Measurements from ENCODE around the gene CMTM1. TPM values are rescaled to one million over a fixed set of nuclear protein-coding genes. Genes with fewer than 3 reads are reported as not detected.
A peak's percentile ranks its signal among the peaks of the same experiment; 100 is the strongest.

The CMTM1 gene
- total and polyA plus RNA-seq, 2 donors (not counting 3 experiments of a cell fraction or from before 2014, with no cell fraction given), result 3.0 to 12.3 TPM

GRCh38 chr16:66523861-66524354, 42.3 kb upstream of the CMTM1 start:
- BruUV-seq (replicated peaks), result no TSS peak
- FAIRE-seq, result peak; percentile 85

GRCh38 chr16:66524601-66525164, 41.6 kb upstream of the CMTM1 start:
- Histone ChIP-seq H3K36me3 (ENCODE audit: control insufficient read depth in 2 of 2, extremely low read depth in 1 of 2, insufficient read depth in 2 of 2, low read length in 2 of 2) (peaks cover 0 to 9% of the 10 kb centered on the region in 2 experiments), H3K4me1 (ENCODE audit: control insufficient read depth, extremely low read depth, insufficient read depth, low read length) (peaks cover 50% of the 10 kb centered on the region), H3K4me3 (replicated peaks in 1 of 3; ENCODE audit: insufficient read depth in 1 of 3, low read depth in 1 of 3, low read length in 3 of 3) (no peak overlapping the region), H2AFZ (ENCODE audit: low read depth, low read length) (no peak overlapping the region), H3K9me1 (replicated peaks; ENCODE audit: control insufficient read depth, extremely low read depth, insufficient read depth, low read length) (no peaks in the 10 kb centered on the region), H3K4me2 (ENCODE audit: insufficient read depth, low read length) (no peak overlapping the region), H3K27me3 (ENCODE audit: control insufficient read depth in 2 of 2, insufficient read depth in 2 of 2, low read length in 2 of 2) (no peaks in the 10 kb centered on the region), H4K20me1 (replicated peaks; ENCODE audit: control insufficient read depth, extremely low read depth, insufficient read depth, low read length) (no peaks in the 10 kb centered on the region), H3K79me2 (ENCODE audit: control insufficient read depth, insufficient read depth, low read length) (no peaks in the 10 kb centered on the region), H3K9me3 (replicated peaks; ENCODE audit: control insufficient read depth, insufficient read depth, low read length) (no peaks in the 10 kb centered on the region), H3K9ac (replicated peaks; ENCODE audit: extremely low read depth, insufficient read depth, low read length) (no peak overlapping the region), H3K27ac (ENCODE audit: insufficient read depth, low read depth, low read length) (no peak overlapping the region)
- TF ChIP-seq MYC (IDR thresholded peaks at IDR 0.05; ENCODE audit: low read depth, low read length) (no peak), POLR2A (IDR thresholded peaks at IDR 0.05; ENCODE audit: low read depth, low read length) (no peak), EZH2 (IDR thresholded peaks at IDR 0.05; ENCODE audit: borderline replicate concordance, low read depth, low read length, severe bottlenecking) (no peak), POLR2AphosphoS5 (IDR thresholded peaks at IDR 0.05; ENCODE audit: insufficient read depth, low read depth, low read length) (no peak)
- TF ChIP-seq, protein P1, sequence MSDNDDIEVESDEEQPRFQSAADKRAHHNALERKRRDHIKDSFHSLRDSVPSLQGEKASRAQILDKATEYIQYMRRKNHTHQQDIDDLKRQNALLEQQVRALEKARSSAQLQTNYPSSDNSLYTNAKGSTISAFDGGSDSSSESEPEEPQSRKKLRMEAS (IDR thresholded peaks at IDR 0.05; ENCODE audit: insufficient read depth, insufficient read length), result no peak
- ChIA-PET POLR2A (no interaction called here), CTCF (interaction anchor here (1.3 to 2.1 kb wide), 4 partner anchors 9 to 84 kb away, joined by 4 to 8 read pairs (median 6); no protein-coding TSS in a partner anchor)
- FAIRE-seq (no peak), DNase-seq (ENCODE audit: low read depth, low spot score) (no peak)
- intact Hi-C loops (cut with micrococcal nuclease), result loop anchor here (1.0 kb wide), 1 partner anchor 28 kb away; the partner anchor contains the start of gene CKLF
- BruUV-seq (replicated peaks), result no TSS peak
- dilution Hi-C loops (cut with MboI; ENCODE audit: extremely low pct_ligation_motif_present, low sequenced_read_pairs), result no loop called here

More at GRCh38 chr16:66523861-66524354, 42.3 kb upstream of the CMTM1 start:
- intact Hi-C loops (cut with micrococcal nuclease), result loop anchor here (1.0 kb wide), 1 partner anchor 28 kb away; the partner anchor contains the start of gene CKLF
- peaks cover 0 to 2% of the 10 kb centered on the region in 2 experiments for H3K36me3 ChIP-seq (ENCODE audit: control insufficient read depth in 2 of 2, extremely low read depth in 1 of 2, insufficient read depth in 2 of 2, low read length in 2 of 2)
- no peaks in the 10 kb centered on the region for H3K27me3 ChIP-seq (ENCODE audit: control insufficient read depth in 2 of 2, insufficient read depth in 2 of 2, low read length in 2 of 2)
- DNase-seq (ENCODE audit: low read depth, low spot score), result peak; percentile 51
- H3K4me3 ChIP-seq (replicated peaks in 1 of 3; ENCODE audit: insufficient read depth in 1 of 3, low read depth in 1 of 3, low read length in 3 of 3), result no peak overlapping the region
- H2AFZ ChIP-seq (ENCODE audit: low read depth, low read length), result no peak overlapping the region
- H3K9me3 ChIP-seq (replicated peaks; ENCODE audit: control insufficient read depth, insufficient read depth, low read length), result no peaks in the 10 kb centered on the region
- H4K20me1 ChIP-seq (replicated peaks; ENCODE audit: control insufficient read depth, extremely low read depth, insufficient read depth, low read length), result no peaks in the 10 kb centered on the region
- dilution Hi-C loops (cut with MboI; ENCODE audit: extremely low pct_ligation_motif_present, low sequenced_read_pairs), result no loop called here
- H3K4me1 ChIP-seq (ENCODE audit: control insufficient read depth, extremely low read depth, insufficient read depth, low read length), result peaks cover 55% of the 10 kb centered on the region
- peak overlapping the region; percentile 28 for H3K4me2 ChIP-seq (ENCODE audit: insufficient read depth, low read length)
- no peak for TF ChIP-seq FOS (IDR thresholded peaks at IDR 0.05; ENCODE audit: borderline replicate concordance, insufficient read depth, low read length)
- TF ChIP-seq, protein P1 (IDR thresholded peaks at IDR 0.05; ENCODE audit: insufficient read depth, insufficient read length), result no peak
- no peak for TF ChIP-seq MYC (IDR thresholded peaks at IDR 0.05; ENCODE audit: low read depth, low read length)
- no peak for TF ChIP-seq POLR2A (IDR thresholded peaks at IDR 0.05; ENCODE audit: low read depth, low read length)
- TF ChIP-seq JUN (IDR thresholded peaks at IDR 0.05; ENCODE audit: borderline replicate concordance, insufficient read depth, insufficient read length, low read depth), result no peak
- TF ChIP-seq EZH2 (IDR thresholded peaks at IDR 0.05; ENCODE audit: borderline replicate concordance, low read depth, low read length, severe bottlenecking), result no peak
- H3K27ac ChIP-seq (ENCODE audit: insufficient read depth, low read depth, low read length), result peak overlapping the region; percentile 44
- no peaks in the 10 kb centered on the region for H3K9me1 ChIP-seq (replicated peaks; ENCODE audit: control insufficient read depth, extremely low read depth, insufficient read depth, low read length)
- ChIA-PET CTCF (interaction anchor here (1.0 to 2.1 kb wide), 5 partner anchors 8 to 85 kb away, joined by 3 to 8 read pairs (median 5); no protein-coding TSS in a partner anchor), POLR2A (no interaction called here)
- H3K79me2 ChIP-seq (ENCODE audit: control insufficient read depth, insufficient read depth, low read length), result no peaks in the 10 kb centered on the region
- no peak overlapping the region for H3K9ac ChIP-seq (replicated peaks; ENCODE audit: extremely low read depth, insufficient read depth, low read length)

Measured in endothelial cell of umbilical vein (primary cell).